Upper lobe of right lung (tissue), 1 donor: Measurements from ENCODE around the gene TAX1BP3. TPM values are rescaled to one million over a fixed set of nuclear protein-coding genes. Genes with fewer than 3 reads are reported as not detected.

ENCODE experiments used
- ATAC-seq: fragments of 200-7000 bp; cut with Tn5 transposase; one replicate; pipeline ENCODE4 v1.9.1; 2020; ENCODE audit warnings: mild to moderate bottlenecking, moderate library complexity
- DNase-seq: peaks from one replicate; pipeline ENCODE4 v3.0.0-alpha.2; 2020
- H3K27ac ChIP-seq: fragments of 200-600 bp; one replicate; pipeline ENCODE4 v1.8.0; 2022
- H3K27me3 ChIP-seq: fragments of 200-600 bp; one replicate; pipeline ENCODE4 v1.8.0; 2022; ENCODE audit warnings: mild to moderate bottlenecking
- H3K36me3 ChIP-seq: fragments of 200-600 bp; one replicate; pipeline ENCODE4 v1.8.0; 2022
- H3K4me1 ChIP-seq: fragments of 200-600 bp; one replicate; pipeline ENCODE4 v1.8.0; 2022
- H3K4me3 ChIP-seq: fragments of 200-600 bp; one replicate; pipeline ENCODE4 v1.8.0; 2022; ENCODE audit warnings: mild to moderate bottlenecking
- H3K9me3 ChIP-seq: fragments of 200-600 bp; one replicate; pipeline ENCODE4 v1.8.0; 2022
- intact Hi-C: fragments of 100-400 bp; cut with DNase I; formaldehyde crosslinking; loops from one replicate; pipeline ENCODE4 v1.11.0; 2022
- total RNA-seq: library from RNA; stranded (reverse); fragmentation: NEBNext Ultra II Directional; extraction: Animal tissue kit (Norgen Biotek cat#: 25700); gene quantifications from one replicate; pipeline ENCODE4 v1.2.1, GENCODE V29; 2021
- TF ChIP-seq, protein P1 (sequence below): fragments of 200-600 bp; IDR thresholded peaks from one replicate; pipeline ENCODE4 v1.8.0; 2022; ENCODE audit warnings: antibody characterized with exemption
- donor health status: DM: no; HTN: yes; CAD: no; lungs with severe emphysema.

The TAX1BP3 gene
- total RNA-seq, 1 donor from 2014 or later = 108 TPM

DNA sequence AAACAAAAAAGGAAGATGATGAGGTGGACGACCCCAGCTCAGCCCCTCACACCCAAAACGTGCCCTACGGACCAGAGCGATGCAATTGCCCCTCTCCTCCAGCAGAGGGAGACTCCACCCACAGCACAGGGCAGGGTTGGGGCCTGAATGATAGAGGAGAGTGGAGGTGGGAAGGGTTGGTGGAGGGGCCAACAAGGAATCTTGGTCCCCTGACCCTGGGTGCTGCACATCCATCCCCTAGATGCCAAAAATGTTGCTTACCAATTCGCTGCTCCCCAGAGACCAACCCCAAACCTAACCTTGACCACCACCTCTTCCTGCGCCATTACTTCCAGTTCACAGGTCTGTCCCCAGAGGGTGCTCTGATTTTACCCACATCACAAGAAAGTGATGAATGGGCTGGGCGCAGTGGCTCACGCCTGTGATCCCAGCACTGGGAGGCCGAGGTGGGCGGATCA, 14.7 kb upstream of the TAX1BP3 start:
- intact Hi-C loops = no loop called here
- DNase-seq (no peak), ATAC-seq (peak; percentile 88)
- no peaks in the 10 kb centered on the region for H3K9me3 ChIP-seq
- no peaks in the 10 kb centered on the region for H3K4me1 ChIP-seq
- no peak overlapping the region for H3K4me3 ChIP-seq
- TF ChIP-seq, protein P1, sequence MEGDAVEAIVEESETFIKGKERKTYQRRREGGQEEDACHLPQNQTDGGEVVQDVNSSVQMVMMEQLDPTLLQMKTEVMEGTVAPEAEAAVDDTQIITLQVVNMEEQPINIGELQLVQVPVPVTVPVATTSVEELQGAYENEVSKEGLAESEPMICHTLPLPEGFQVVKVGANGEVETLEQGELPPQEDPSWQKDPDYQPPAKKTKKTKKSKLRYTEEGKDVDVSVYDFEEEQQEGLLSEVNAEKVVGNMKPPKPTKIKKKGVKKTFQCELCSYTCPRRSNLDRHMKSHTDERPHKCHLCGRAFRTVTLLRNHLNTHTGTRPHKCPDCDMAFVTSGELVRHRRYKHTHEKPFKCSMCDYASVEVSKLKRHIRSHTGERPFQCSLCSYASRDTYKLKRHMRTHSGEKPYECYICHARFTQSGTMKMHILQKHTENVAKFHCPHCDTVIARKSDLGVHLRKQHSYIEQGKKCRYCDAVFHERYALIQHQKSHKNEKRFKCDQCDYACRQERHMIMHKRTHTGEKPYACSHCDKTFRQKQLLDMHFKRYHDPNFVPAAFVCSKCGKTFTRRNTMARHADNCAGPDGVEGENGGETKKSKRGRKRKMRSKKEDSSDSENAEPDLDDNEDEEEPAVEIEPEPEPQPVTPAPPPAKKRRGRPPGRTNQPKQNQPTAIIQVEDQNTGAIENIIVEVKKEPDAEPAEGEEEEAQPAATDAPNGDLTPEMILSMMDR = peak; percentile 89
- no peaks in the 10 kb centered on the region for H3K36me3 ChIP-seq
- no peak overlapping the region for H3K27ac ChIP-seq
- H3K27me3 ChIP-seq = peaks cover 27% of the 10 kb centered on the region

DNA sequence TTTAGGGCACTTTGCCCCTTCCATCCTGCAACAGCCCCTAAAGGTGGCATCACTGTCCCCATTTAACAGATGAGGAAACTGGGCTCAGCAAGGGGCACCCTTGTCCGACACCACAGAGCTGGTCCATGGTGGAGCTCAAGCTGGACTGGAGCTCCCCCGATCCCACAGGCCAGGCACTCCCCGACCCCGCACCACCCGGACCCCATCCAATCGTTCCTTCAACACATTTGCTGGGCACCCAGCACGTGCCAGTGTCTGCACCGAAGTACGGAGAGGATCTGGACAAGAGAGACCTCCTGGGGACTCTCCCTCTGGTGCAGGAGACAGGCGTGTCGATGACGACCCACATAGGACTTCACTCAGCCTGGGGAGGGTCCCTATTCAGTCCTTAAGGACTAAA, 13.7 kb upstream of the TAX1BP3 start:
- Histone ChIP-seq H3K4me1 (no peaks in the 10 kb centered on the region), H3K27me3 (peaks cover 27% of the 10 kb centered on the region), H3K9me3 (no peaks in the 10 kb centered on the region), H3K36me3 (no peaks in the 10 kb centered on the region), H3K4me3 (no peak overlapping the region), H3K27ac (no peak overlapping the region)
- no peak for DNase-seq
- intact Hi-C loops = no loop called here
- TF ChIP-seq, protein P1 = no peak
- ATAC-seq = no peak

DNA sequence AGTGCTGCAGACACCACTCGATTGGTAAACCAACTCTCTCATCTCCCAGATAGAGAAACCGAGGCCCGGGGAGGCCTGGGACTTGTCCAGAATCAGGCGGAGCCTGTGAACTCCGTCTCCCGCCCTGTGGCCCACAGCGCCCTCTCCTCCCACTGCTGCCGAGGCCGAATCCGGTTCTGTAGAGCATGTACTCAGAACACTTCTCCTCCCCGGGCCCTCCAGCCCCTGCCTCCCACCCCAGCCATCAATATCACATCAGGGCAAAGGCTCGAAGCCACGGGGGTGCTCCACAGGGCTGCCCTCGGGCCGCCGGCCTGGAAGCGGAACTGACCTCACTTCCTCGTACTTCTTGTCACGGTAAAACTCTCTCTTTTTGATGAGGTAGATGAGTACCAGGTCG, 13.2 kb upstream of the TAX1BP3 start:
- Histone ChIP-seq H3K27ac (no peak overlapping the region), H3K9me3 (no peaks in the 10 kb centered on the region), H3K36me3 (no peaks in the 10 kb centered on the region), H3K4me1 (no peaks in the 10 kb centered on the region), H3K27me3 (peaks cover 27% of the 10 kb centered on the region), H3K4me3 (no peak overlapping the region)
- TF ChIP-seq, protein P1 = no peak
- intact Hi-C loops = no loop called here
- DNase-seq = no peak
- ATAC-seq = no peak

DNA sequence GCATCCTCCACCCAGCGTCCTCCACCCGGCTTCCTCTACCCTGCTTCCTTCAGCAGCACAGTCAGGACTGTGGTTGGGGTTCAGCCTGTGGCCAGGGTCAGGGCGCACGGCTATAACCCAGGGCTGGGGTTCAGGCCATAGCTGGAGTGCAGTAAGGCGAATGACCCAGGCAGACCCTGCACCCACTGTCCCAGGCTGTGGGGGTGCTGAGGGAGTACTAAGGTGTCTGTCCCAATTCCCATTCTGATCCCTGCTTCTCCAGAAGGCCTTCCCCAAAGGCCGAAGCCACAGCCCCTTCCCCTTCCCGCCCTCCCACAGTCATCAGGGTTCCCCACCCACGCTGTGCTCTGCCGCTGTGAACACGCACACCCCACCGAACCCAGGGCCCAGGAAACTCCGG, 12.7 kb upstream of the TAX1BP3 start:
- no peaks in the 10 kb centered on the region for H3K4me1 ChIP-seq
- peaks cover 27% of the 10 kb centered on the region for H3K27me3 ChIP-seq
- no peak for DNase-seq
- no peak overlapping the region for H3K27ac ChIP-seq
- intact Hi-C loops = no loop called here
- TF ChIP-seq, protein P1 = no peak
- H3K36me3 ChIP-seq = no peaks in the 10 kb centered on the region
- H3K4me3 ChIP-seq = no peak overlapping the region
- H3K9me3 ChIP-seq = no peaks in the 10 kb centered on the region
- ATAC-seq = no peak

DNA sequence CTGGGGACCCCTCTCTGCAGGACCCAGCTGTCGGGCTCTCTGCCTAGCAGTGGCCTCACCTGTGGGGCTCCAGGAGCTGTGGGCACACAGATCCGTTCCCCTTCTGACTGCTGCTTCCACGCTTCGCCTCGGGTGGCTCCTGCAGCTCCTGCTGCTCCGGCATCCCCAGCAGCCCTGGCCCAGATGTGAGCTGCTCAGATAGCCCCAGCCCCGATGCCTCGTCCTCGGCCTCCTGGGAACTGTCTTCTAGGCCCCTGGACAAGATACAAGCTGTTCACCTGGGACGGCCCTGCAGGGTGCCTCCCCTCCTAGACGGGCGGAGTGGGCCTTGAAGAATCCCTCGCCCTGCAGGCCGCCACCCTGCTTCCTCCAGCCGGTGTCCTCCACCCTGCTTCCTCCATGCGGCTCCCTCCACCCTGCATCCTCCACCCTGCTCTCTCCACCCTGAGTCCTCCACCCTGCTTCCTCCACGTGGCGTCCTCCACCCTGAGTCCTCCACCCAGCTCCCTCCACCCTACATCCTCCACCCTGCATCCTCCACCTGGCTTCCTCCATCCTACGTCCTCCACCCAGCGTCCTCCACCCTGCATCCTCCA, 11.3 kb upstream of the TAX1BP3 start:
- Histone ChIP-seq H3K27ac (no peak overlapping the region), H3K36me3 (no peaks in the 10 kb centered on the region), H3K4me3 (no peak overlapping the region), H3K4me1 (no peaks in the 10 kb centered on the region), H3K27me3 (peaks cover 21% of the 10 kb centered on the region), H3K9me3 (no peaks in the 10 kb centered on the region)
- ATAC-seq (peak; percentile 7), DNase-seq (no peak)
- TF ChIP-seq, protein P1 = no peak
- intact Hi-C loops = no loop called here
